GM10266 (cell line): ENCODE measurements around the gene PRICKLE2.

Experiments
- DNase-seq: peaks from one replicate; pipeline ENCODE4 v3.0.0; 2012; ENCODE audit errors: extremely low spot score
- TF ChIP-seq, protein P1 (sequence below): IDR thresholded peaks from 2 replicates; pipeline ENCODE4 v1.5.1; 2012; ENCODE audit warnings: mild to moderate bottlenecking, low read depth; ENCODE audit not compliant: control insufficient read depth, insufficient read depth; ENCODE audit errors: missing control alignments

Gene PRICKLE2

DNA sequence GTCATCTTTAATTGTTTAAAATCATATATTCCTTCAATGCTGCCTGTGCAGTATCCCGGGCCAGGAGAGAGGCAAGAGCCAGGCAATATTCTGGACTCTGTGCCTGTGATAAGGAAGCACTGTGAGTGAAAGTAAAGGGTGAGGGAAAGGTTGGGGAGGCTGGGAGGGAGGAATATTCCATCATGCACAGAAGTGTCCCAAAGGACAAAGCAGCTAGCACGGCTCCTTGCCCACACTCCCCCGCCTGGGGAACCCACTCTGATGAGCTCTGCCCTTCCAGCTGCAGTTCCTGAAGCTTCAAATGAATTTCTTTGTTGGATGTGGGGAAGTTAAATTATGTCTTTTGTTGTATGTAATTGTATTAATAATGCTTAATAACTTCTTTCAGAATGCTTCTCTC lies 1.5 kb upstream of the PRICKLE2 start:
- TF ChIP-seq, protein P1, sequence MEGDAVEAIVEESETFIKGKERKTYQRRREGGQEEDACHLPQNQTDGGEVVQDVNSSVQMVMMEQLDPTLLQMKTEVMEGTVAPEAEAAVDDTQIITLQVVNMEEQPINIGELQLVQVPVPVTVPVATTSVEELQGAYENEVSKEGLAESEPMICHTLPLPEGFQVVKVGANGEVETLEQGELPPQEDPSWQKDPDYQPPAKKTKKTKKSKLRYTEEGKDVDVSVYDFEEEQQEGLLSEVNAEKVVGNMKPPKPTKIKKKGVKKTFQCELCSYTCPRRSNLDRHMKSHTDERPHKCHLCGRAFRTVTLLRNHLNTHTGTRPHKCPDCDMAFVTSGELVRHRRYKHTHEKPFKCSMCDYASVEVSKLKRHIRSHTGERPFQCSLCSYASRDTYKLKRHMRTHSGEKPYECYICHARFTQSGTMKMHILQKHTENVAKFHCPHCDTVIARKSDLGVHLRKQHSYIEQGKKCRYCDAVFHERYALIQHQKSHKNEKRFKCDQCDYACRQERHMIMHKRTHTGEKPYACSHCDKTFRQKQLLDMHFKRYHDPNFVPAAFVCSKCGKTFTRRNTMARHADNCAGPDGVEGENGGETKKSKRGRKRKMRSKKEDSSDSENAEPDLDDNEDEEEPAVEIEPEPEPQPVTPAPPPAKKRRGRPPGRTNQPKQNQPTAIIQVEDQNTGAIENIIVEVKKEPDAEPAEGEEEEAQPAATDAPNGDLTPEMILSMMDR = no peak
- no peak for DNase-seq

DNA sequence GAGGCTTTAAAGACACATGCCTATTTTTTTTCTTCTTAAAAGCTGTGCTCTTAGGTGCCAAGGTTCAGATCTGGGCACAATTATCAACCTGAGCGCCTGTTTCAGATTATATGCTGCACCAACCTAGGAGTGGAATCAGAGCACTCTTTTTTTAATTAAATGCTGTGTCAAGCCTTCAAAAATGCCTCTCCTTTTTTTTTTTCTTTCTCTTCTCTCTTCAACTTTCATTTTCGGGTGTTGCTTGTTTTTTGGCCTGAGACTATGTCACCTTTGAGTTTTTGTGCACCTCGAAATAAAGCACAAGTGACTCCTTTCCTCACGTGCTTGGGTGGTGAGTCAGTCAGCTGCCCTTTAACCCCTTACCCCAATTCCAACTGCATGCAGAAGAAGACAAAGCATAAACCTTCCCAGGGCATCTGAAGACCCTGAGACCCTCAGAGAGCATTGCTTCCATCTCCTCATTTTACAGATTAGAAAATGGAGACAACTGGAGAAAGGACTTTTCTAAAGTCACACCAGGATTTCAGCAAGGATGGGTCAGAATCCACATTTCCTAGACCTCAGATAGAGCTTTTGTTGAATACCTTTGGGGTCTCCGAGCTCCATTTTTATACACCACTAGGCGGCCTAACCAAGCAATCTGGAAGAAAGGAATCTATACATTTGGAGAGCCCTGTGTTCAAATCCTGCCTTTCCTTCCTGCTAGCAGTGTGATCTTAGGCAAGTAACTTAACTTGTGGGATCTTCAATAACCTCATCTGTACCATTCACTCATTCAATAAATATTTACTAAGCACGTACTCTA lies 631 bp upstream of the PRICKLE2 start:
- TF ChIP-seq, protein P1 = no peak
- no peak for DNase-seq

DNA sequence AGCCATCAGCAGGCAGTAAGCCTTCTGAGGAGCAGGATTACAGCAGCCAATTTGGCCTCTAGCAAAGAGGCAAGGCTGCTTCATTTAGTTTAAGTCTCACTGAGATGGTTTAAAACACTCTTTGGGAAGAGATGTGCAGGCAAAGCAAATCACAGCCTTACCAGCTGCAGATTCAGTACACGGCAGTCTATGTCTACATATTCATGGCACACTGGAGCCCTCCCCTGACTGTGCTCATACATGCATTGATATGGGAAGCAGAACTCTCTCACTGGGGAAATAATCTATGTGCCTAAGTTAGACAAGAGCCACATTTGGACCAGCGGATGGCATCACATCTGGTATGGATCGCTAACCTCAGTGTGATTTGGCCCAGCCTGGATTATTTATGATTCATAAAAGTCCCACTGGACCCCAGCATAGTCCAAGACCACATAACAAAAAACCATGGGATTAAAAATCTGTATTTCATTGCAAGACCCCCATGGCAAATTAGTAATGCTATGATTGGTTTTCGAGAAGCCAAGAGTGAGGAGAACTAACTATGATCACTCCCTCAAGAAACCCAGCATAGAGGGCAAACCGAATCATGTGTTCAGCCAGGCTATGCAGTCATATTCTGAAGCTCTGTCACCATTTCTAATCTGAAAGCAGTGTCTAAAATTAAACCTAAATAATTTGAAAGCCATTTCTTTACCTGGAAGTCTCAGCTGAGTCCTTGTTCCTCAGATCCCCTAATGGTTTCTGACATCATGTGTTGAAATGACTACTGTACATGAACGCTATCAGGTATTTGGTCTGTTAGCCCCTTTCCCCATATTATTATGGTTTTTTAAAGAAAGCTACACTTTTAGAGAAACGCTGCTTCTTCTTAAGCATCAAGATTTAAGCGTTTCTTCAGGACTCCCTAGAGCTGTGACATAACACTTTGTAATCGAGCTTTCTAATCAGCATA lies 1.2 kb downstream of the PRICKLE2 start:
- TF ChIP-seq, protein P1 = no peak
- DNase-seq = no peak

DNA sequence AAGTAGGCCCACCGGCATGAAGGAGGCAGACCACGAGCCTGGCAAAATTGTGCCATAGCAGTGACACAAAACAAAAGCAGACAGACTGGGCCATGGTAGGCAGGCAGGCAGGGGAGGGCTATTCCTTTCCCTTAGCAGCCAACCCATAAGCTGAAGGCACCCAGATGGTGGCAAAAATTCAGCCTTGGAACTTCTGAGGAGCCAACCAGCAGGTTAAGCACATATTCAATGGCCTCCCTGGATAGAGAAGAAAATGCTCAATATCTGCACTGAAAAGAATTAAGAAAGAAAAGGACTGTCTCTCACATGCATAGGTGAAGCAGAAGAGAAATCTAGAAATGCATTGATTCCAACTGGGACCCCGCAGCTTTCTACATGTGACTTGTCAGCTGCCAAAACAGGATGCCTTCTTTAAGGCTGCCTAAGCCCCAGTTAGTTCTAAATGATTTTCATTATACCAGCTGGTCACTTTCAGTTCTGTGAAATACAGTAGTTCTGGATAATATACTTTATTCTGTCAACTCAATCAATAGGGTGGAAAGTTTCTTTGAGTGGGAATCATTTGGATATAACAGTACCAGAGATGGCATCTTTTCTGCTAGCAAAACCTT lies 2.7 kb downstream of the PRICKLE2 start:
- no peak for DNase-seq
- TF ChIP-seq, protein P1 = no peak

DNA sequence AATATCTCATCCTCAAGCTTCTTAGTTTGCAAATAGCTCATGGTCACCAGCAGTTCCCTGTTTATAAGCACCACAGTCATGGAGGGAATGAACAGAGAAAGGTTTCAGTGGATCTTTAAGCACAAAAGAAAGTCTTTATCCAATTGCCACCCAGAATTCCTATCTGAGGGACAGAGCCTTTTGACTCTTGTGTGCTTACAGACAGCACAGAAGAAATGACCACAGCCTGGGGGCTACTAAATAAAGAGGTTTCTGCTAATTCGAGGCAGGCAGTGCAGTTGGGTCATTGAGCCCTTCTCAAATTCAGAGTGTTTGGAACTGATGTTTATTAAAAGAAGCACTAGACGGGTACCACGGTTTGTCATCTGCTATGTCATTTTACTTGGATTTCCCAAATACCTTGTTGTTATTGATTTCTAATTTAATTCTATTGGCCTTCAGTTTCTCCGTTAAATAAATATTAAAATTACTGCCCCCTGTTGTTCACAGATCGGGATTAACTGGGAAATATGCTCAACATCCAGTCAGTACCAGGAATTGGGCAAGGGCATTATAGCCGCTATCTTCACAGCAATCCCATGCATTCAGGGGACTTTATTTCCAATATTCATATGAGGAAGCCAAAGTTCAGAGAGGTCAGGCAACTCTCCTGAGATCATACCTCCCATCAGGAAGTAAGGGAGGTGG lies 3.6 kb downstream of the PRICKLE2 start:
- no peak for DNase-seq
- TF ChIP-seq, protein P1 = no peak

DNA sequence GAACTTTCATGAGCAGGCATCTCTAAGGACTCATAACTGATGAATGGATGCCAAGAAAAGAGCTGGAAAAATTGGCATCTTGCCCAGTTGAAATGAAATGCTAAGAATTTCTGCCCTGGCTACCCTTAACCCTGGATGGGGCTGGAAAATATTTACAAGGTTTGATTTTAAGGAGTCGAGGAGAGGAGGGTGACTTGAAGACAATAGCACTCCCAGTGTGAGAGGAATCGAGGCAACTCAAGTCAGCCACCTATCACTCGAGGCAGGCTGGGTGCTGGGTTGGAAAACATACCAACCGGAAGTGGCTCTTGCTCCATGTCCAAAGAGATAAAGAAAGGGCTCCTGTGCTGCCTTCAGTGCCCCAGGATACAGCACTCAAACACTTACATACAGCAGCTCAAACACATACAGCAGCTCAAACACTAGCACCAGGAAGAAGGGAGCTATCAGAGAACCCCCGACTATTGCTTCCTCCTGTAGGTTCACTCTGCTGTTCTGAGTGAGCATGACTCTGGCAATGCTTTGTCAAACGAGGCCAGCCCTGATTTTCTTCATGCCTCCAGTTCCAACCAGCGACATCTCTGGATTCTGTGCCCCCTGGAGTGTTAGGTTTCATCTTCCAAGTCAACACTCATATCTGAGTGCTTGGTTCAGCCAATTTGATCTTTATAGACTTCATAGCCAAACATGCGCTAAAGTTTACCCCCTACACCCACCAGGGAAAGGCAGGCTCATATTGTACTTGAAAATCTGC lies 4.9 kb downstream of the PRICKLE2 start:
- no peak for DNase-seq

More for the DNA sequence above, 4.9 kb downstream of the PRICKLE2 start:
- TF ChIP-seq, protein P1 = no peak
